NB4 (cell line): ENCODE data around the gene ANKAR.

Experiments
- CTCF ChIP-seq: IDR thresholded peaks from one replicate; pipeline ENCODE4 v1.5.1; 2012; ENCODE audit warnings: low read depth, low read length
- MYC ChIP-seq: IDR thresholded peaks from 2 replicates; pipeline ENCODE4 v1.6.1; 2011; ENCODE audit warnings: low read depth, low read length
- POLR2A ChIP-seq: IDR thresholded peaks from 2 replicates; pipeline ENCODE4 v1.6.1; 2011; ENCODE audit warnings: mild to moderate bottlenecking; ENCODE audit not compliant: insufficient read length; ENCODE audit errors: extremely low read depth
- TF ChIP-seq, protein P1 (sequence below): IDR thresholded peaks from 2 replicates; pipeline ENCODE4 v1.6.1; 2011; ENCODE audit warnings: low read depth, low read length

DNA sequence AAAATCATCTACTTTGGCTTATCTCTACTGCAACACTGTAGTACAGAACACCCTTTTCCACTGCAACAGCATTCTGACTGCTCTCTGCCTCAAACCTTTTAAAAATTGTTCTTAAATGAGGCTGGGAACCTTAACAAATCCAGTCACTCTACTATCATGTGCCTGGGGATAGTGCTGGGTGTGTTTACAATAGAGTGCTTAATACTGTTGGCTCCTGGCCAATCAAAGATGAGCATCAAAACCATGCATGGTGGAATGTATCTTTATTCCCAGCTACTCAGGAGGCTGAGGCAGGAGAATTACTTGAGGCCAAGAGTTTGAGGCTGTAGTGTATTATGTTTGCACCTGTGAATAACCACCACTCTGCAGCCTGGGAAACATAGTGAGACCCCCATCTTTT, 7.4 kb downstream of the ANKAR start:
- no peak for TF ChIP-seq CTCF
- TF ChIP-seq POLR2A: no peak
- no peak for TF ChIP-seq MYC
- TF ChIP-seq, protein P1, sequence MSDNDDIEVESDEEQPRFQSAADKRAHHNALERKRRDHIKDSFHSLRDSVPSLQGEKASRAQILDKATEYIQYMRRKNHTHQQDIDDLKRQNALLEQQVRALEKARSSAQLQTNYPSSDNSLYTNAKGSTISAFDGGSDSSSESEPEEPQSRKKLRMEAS: no peak
